HG02571 (cell line): ENCODE results near the gene NCOA1.
"Not testable (repeated sequence)": the region's sequence is repeated elsewhere in the genome, so short reads cannot be mapped to it uniquely, and the experiment has no call there.

Experiments used
- ATAC-seq: cut with Tn5 transposase; IDR thresholded peaks from one replicate; pipeline ENCODE4 v1.9.1; 2021; ENCODE audit warnings: mild to moderate bottlenecking, moderate library complexity; ENCODE audit not compliant: unreplicated experiment

The NCOA1 gene

GRCh38 chr2:24532057-24532456 lies 41.0 kb downstream of the NCOA1 start:
- not testable (repeated sequence) for ATAC-seq

GRCh38 chr2:24533574-24533973 lies 42.5 kb downstream of the NCOA1 start:
- ATAC-seq = not testable (repeated sequence)

- ATAC-seq = no peak
Measured at GRCh38 chr2:24538720-24539119, 47.7 kb downstream of the NCOA1 start.

- no peak for ATAC-seq
Measured at GRCh38 chr2:24539258-24539657, 48.2 kb downstream of the NCOA1 start.

- ATAC-seq = no peak
Measured at GRCh38 chr2:24540011-24540477, 49.0 kb downstream of the NCOA1 start.

- no peak for ATAC-seq
Measured at GRCh38 chr2:24541621-24542020, 50.6 kb downstream of the NCOA1 start.

GRCh38 chr2:24542269-24542872 lies 51.3 kb downstream of the NCOA1 start:
- ATAC-seq = no peak

- no peak for ATAC-seq
Measured at GRCh38 chr2:24543252-24543651, 52.2 kb downstream of the NCOA1 start.

- ATAC-seq = no peak
Measured at GRCh38 chr2:24544456-24545115, 53.5 kb downstream of the NCOA1 start.

GRCh38 chr2:24546669-24547068 lies 55.6 kb downstream of the NCOA1 start:
- ATAC-seq = no peak

GRCh38 chr2:24548058-24548457 lies 57.0 kb downstream of the NCOA1 start:
- no peak for ATAC-seq

GRCh38 chr2:24550301-24550700 lies 59.2 kb downstream of the NCOA1 start:
- not testable (repeated sequence) for ATAC-seq

GRCh38 chr2:24551016-24551415 lies 60.0 kb downstream of the NCOA1 start:
- no peak for ATAC-seq

- no peak for ATAC-seq
Measured at GRCh38 chr2:24552836-24553235, 61.8 kb downstream of the NCOA1 start.

- ATAC-seq = no peak
Measured at GRCh38 chr2:24558781-24559472, 67.9 kb downstream of the NCOA1 start.

GRCh38 chr2:24559473-24560113 lies 68.5 kb downstream of the NCOA1 start:
- no peak for ATAC-seq

GRCh38 chr2:24565537-24565936 lies 74.5 kb downstream of the NCOA1 start:
- ATAC-seq = no peak

- no peak for ATAC-seq
Measured at GRCh38 chr2:24566209-24566608, 75.2 kb downstream of the NCOA1 start.

GRCh38 chr2:24566630-24567029 lies 75.6 kb downstream of the NCOA1 start:
- no peak for ATAC-seq

GRCh38 chr2:24568551-24568950 lies 77.5 kb downstream of the NCOA1 start:
- ATAC-seq = no peak

- ATAC-seq = not testable (repeated sequence)
Measured at GRCh38 chr2:24569565-24569964, 78.5 kb downstream of the NCOA1 start.

GRCh38 chr2:24570225-24570624 lies 79.2 kb downstream of the NCOA1 start:
- no peak for ATAC-seq
